ENCODE data around the gene LAMA4.

Gene LAMA4

DNA sequence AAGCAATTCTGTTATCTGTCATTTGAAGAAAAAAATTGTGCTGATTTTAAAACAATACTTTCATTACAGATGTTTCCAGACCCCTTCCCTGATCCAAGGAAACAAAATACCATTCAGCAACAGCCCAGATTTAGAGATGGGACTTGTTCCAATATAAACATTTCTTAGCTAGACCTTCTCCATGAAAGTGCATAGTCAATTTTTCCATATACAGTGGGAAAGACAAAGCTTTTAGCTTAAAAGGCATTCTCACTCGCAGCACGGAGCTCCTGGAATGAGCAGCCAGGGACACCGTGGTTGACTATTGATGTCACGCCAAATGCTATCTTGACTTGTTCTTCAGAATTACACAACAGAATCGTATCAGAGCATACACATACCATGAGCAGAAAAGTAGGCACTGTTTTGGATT, 21.5 kb downstream of the LAMA4 start:
- no peaks in the 10 kb centered on the region for H3K36me3 ChIP-seq (ENCODE audit: control insufficient read depth, insufficient read depth, low read length)
- H3K4me3 ChIP-seq (ENCODE audit: low read length): no peak overlapping the region
- no peaks in the 10 kb centered on the region for H3K4me1 ChIP-seq (ENCODE audit: control insufficient read depth, insufficient read depth, low read length)
- no peaks in the 10 kb centered on the region for H3K27me3 ChIP-seq (ENCODE audit: control insufficient read depth, insufficient read depth, low read length)
- H3K9ac ChIP-seq (ENCODE audit: low read length): no peak overlapping the region
- H3K9me3 ChIP-seq (ENCODE audit: control insufficient read depth, low read length): no peaks in the 10 kb centered on the region

DNA sequence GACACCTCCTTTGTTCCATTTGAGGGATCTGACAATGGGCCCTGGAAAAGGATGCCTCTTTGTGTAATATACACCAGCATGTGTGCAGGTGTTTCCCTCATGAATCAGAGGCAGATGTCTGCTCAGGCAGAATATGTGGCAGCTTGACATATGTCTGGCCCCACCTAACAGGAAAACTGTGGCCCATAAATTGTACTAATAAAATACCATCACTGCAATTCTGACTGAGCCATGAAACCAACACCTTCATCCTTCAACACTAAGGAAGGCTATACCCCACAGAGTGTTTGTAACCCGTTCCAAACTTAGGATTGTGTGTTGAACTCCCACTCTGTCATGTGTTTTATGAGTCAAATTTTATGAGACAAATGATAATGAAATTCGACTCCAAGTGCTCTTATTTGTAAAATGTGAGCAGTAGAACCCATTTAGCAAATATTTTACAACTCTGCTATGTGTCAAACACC, 22.7 kb downstream of the LAMA4 start:
- Histone ChIP-seq H3K9me3 (ENCODE audit: control insufficient read depth, low read length) (no peaks in the 10 kb centered on the region), H3K36me3 (ENCODE audit: control insufficient read depth, insufficient read depth, low read length) (no peaks in the 10 kb centered on the region), H3K4me1 (ENCODE audit: control insufficient read depth, insufficient read depth, low read length) (no peaks in the 10 kb centered on the region), H3K27me3 (ENCODE audit: control insufficient read depth, insufficient read depth, low read length) (no peaks in the 10 kb centered on the region), H3K9ac (ENCODE audit: low read length) (no peak overlapping the region), H3K4me3 (ENCODE audit: low read length) (no peak overlapping the region)

DNA sequence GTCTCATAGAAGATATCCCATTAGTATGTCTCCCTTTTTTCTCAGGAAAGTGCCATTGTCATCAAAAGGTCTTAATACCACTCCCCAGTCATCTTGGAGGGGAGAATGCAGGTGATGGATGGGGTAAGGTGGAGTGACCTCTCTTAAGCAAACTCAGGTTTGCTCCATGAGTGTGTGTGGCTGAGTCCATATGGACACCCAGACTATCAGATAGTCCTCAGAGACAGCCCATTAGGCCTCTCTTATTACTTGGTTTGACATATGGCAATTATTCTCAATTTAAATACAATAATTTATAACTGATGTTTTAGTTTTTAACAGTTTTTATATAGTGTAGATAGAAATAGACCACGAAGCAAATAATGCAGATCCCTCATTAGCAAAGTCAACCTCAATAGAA, 23.2 kb downstream of the LAMA4 start:
- H3K27me3 ChIP-seq (ENCODE audit: control insufficient read depth, insufficient read depth, low read length): no peaks in the 10 kb centered on the region
- no peak overlapping the region for H3K4me3 ChIP-seq (ENCODE audit: low read length)
- H3K9ac ChIP-seq (ENCODE audit: low read length): no peak overlapping the region
- no peaks in the 10 kb centered on the region for H3K9me3 ChIP-seq (ENCODE audit: control insufficient read depth, low read length)
- no peaks in the 10 kb centered on the region for H3K36me3 ChIP-seq (ENCODE audit: control insufficient read depth, insufficient read depth, low read length)
- H3K4me1 ChIP-seq (ENCODE audit: control insufficient read depth, insufficient read depth, low read length): no peaks in the 10 kb centered on the region

DNA sequence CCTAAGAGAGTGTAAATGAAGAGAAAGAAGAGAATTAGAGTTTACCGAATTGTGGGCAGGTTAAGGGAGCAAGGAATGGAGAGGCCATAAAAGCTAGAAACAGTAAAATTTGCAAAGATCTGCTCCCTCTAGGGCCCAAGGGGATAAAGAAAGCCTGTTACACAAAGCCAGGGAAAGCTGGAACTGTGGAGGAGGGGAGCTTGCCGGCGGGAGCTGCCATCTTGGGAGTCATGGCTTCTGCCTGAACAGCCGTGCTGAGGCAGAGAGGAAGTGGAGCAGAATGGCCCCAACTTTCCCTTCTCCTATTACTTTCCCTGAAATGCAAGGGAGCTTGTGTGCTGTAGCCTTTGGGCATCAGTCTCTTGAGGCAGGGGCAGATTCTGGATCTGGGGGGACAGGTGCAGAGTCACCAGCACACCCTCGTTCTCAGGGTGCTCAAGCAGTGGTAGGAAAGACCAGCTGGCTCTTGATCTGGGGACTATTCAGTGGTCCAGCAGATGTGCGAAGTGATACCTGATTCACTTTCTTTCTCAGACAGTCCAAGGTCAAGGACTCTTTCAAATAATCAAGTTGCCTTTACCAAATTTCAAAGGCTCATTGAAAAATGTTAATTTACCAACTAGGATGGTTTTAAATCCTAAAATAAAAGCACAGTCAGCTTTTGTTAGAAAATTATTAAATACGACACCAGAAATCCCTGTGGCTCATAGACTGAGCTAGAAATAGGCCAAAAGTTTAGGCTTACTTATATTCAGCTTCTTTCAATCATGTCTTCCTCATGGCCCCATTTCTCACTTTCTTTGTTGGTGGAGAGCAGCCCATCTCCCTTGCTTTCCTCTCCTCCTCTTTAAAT, 25.7 kb downstream of the LAMA4 start:
- Histone ChIP-seq H3K9me3 (ENCODE audit: control insufficient read depth, low read length) (no peaks in the 10 kb centered on the region), H3K4me1 (ENCODE audit: control insufficient read depth, insufficient read depth, low read length) (no peaks in the 10 kb centered on the region), H3K27me3 (ENCODE audit: control insufficient read depth, insufficient read depth, low read length) (no peaks in the 10 kb centered on the region)

DNA sequence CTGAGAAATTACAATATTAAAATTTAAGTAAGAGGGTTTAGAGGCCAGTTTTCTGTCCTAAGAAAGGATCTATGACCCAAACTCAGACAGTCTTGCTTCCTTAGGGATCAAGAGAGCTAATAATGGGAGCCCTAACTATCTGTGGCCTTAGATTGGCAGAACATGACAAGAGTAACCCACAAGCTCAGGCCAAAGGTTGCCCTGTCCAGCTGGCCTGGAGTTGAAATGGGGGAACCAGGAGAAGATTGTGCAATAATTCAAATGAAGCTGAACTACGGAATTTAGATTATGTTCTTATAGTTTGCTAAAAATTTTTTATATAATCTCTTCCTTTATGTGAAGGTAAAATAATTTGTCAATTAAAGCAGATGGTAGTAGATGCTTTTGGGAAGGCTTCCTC, 26.4 kb downstream of the LAMA4 start:
- no peaks in the 10 kb centered on the region for H3K9me3 ChIP-seq (ENCODE audit: control insufficient read depth, low read length)
- H3K4me3 ChIP-seq (ENCODE audit: low read length): no peak overlapping the region
- H3K9ac ChIP-seq (ENCODE audit: low read length): no peak overlapping the region
- H3K4me1 ChIP-seq (ENCODE audit: control insufficient read depth, insufficient read depth, low read length): no peaks in the 10 kb centered on the region
- no peaks in the 10 kb centered on the region for H3K36me3 ChIP-seq (ENCODE audit: control insufficient read depth, insufficient read depth, low read length)
- no peaks in the 10 kb centered on the region for H3K27me3 ChIP-seq (ENCODE audit: control insufficient read depth, insufficient read depth, low read length)

More for the DNA sequence above, 25.7 kb downstream of the LAMA4 start:
- no peak overlapping the region for H3K4me3 ChIP-seq (ENCODE audit: low read length)
- H3K36me3 ChIP-seq (ENCODE audit: control insufficient read depth, insufficient read depth, low read length): no peaks in the 10 kb centered on the region
- H3K9ac ChIP-seq (ENCODE audit: low read length): no peak overlapping the region

DNA sequence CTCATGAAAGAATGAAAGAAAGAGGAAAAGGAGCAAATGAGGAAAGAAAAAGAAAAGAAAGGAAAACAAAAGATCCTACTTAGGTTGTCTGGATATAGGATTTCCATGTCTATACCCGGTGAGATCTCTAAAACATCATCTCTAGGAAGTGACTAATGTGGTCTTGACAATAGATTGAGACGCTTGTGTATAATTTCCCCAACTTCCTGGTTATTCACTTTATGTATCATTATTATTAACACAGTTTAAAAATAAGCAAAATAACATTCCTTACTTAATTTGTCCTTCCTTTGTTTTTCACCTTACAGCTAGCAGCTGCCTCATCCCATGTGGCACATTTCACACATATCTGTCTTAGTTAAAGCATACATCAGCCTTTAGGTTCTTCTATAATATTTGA, 27.0 kb downstream of the LAMA4 start:
- Histone ChIP-seq H3K27me3 (ENCODE audit: control insufficient read depth, insufficient read depth, low read length) (no peaks in the 10 kb centered on the region), H3K4me1 (ENCODE audit: control insufficient read depth, insufficient read depth, low read length) (no peaks in the 10 kb centered on the region), H3K9ac (ENCODE audit: low read length) (no peak overlapping the region)

DNA sequence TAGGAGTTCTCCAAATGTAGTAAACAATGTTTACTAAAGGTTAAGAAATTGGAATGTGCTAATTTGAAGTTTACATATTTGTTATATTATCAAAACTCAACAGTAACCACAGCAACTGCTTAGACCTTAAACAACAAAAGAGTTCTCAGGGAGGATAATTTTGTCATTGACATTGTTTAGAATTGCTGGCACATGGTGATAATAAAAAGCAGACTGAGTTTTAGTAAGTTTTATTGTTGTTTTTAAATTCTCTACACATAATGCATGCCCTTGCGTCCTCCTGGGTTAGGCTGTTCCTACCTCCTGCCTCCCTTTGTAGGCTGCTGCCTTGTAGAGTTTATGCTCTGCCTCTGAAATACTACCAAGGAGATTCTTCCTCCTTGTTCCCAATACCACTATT, 28.7 kb downstream of the LAMA4 start:
- no peaks in the 10 kb centered on the region for H3K4me1 ChIP-seq (ENCODE audit: control insufficient read depth, insufficient read depth, low read length)

More for the DNA sequence above, 27.0 kb downstream of the LAMA4 start:
- Histone ChIP-seq H3K36me3 (ENCODE audit: control insufficient read depth, insufficient read depth, low read length) (no peaks in the 10 kb centered on the region), H3K4me3 (ENCODE audit: low read length) (no peak overlapping the region), H3K9me3 (ENCODE audit: control insufficient read depth, low read length) (no peaks in the 10 kb centered on the region)

DNA sequence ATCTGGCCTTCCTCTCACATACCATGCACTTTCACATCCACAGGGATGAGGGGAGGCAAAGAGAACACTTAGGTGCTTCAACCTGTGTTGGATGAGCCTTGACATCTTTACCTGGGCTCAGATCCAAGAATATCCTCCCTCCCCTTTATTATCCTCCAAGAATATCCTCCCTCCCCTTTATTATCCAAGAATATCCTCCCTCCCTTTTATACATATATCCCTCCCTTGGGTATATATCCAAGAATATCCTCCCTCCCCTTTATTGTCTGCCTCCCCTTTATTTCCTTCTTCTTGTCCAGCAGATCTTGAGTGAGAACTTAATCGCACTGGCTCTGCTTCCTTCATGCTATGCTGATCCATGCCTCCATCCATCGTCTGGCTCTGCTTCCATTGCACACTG, 30.3 kb downstream of the LAMA4 start:
- no peaks in the 10 kb centered on the region for H3K9me3 ChIP-seq (ENCODE audit: control insufficient read depth, low read length)
- H3K4me3 ChIP-seq (ENCODE audit: low read length): no peak overlapping the region
- H3K36me3 ChIP-seq (ENCODE audit: control insufficient read depth, insufficient read depth, low read length): no peaks in the 10 kb centered on the region
- no peaks in the 10 kb centered on the region for H3K4me1 ChIP-seq (ENCODE audit: control insufficient read depth, insufficient read depth, low read length)
- H3K9ac ChIP-seq (ENCODE audit: low read length): no peak overlapping the region
- H3K27me3 ChIP-seq (ENCODE audit: control insufficient read depth, insufficient read depth, low read length): no peaks in the 10 kb centered on the region

More for the DNA sequence above, 28.7 kb downstream of the LAMA4 start:
- no peaks in the 10 kb centered on the region for H3K27me3 ChIP-seq (ENCODE audit: control insufficient read depth, insufficient read depth, low read length)
- no peak overlapping the region for H3K4me3 ChIP-seq (ENCODE audit: low read length)
- H3K9ac ChIP-seq (ENCODE audit: low read length): no peak overlapping the region
- H3K9me3 ChIP-seq (ENCODE audit: control insufficient read depth, low read length): no peaks in the 10 kb centered on the region
- H3K36me3 ChIP-seq (ENCODE audit: control insufficient read depth, insufficient read depth, low read length): no peaks in the 10 kb centered on the region

DNA sequence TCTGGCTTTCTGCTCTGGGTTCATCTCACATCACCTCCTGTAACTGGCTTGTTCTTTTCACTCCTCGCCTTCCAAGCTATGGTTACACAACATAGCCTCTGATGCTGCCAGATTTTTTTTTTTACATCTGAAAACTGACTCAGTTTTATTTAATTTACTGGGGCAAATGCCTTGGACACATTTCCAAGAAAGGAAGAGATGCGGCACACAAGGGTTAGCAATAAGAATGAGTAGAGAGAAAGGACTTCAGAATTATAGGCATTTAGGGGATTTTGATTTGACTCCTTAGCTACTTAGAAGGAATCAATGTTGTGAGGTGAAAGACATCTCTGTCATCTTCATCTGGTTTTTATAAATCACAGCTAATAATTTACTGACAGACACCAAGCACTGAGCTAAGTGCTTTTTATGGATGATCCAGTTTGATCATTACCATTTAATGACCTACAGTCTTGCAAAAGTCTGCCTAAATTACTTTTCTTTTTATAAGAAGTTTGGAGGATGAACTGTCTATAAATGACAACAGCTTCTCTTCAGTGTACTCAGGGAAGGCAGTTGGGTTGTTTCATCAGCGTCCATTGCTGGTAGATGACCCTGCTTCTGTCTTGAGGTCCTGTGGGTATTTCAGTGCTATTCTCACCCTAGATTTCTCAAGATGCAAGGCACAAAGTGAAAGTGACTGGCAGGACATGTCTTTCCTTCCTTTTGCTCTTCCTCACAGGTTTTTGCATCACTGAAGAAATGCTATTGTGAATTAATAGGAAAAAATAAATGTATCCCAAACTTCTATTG, 31.1 kb downstream of the LAMA4 start:
- Histone ChIP-seq H3K4me3 (ENCODE audit: low read length) (no peak overlapping the region), H3K9me3 (ENCODE audit: control insufficient read depth, low read length) (no peaks in the 10 kb centered on the region), H3K9ac (ENCODE audit: low read length) (no peak overlapping the region), H3K36me3 (ENCODE audit: control insufficient read depth, insufficient read depth, low read length) (no peaks in the 10 kb centered on the region), H3K4me1 (ENCODE audit: control insufficient read depth, insufficient read depth, low read length) (no peaks in the 10 kb centered on the region), H3K27me3 (ENCODE audit: control insufficient read depth, insufficient read depth, low read length) (no peaks in the 10 kb centered on the region)

DNA sequence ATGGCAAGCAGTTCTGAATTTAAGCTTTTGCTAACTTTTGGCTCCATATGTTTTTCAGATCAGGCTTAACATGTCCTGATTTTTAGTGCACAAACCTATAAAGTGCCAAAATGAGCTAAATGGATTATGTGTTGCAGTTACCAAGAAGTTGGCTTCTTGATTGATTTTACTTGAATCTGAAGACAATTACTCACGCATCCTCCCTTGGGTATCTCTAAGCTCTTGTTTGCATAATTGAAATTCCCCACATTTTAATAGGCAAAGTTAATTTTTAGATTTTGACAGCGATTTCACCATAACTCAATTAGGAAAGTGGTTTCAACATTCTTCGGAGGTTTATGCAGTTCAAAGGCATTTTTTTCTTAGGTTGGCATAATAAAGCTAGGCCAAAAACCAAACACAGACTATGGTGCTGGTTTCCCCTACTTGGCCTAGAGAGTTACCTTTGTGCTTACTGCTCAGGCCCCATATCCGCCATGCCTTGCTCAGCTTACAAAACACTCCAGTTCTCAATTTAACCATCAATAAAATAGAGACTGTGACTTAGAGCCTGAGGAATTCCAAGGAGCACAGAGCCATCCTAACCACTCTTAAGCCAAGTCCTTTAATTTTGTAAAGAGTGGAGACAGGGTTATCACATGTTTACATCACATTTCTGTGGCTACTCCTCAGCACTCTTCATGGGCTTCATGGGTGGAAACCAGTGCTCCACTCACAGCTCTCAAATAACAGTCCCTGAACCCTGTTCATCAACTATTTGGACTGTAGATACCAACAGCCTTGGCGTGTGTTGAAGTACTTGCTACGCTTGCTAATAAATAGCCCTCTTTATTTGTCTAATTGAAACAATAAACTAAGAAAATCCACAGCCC, 32.1 kb downstream of the LAMA4 start:
- Histone ChIP-seq H3K36me3 (ENCODE audit: control insufficient read depth, insufficient read depth, low read length) (no peaks in the 10 kb centered on the region), H3K9ac (ENCODE audit: low read length) (no peak overlapping the region), H3K4me3 (ENCODE audit: low read length) (no peak overlapping the region), H3K27me3 (ENCODE audit: control insufficient read depth, insufficient read depth, low read length) (no peaks in the 10 kb centered on the region), H3K4me1 (ENCODE audit: control insufficient read depth, insufficient read depth, low read length) (no peaks in the 10 kb centered on the region), H3K9me3 (ENCODE audit: control insufficient read depth, low read length) (no peaks in the 10 kb centered on the region)

DNA sequence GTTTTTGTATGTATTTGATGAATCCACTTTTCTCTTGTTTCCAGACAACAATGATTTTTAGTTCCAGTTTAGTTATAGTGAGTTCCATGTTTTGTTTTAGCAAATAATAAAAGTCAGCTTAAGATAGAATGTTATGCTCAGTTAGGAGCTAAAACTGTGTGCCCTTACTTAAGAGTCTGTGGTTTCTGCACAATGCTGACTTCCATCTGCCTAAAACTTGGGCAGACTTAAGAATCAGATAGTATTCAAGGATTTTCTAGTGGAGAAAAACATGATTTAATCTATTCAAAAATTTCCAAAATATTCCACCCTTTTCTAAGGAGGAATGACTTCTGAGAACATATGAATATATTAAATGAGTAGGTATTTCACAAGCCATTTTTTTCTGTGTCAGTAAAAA, 32.8 kb downstream of the LAMA4 start:
- H3K27me3 ChIP-seq (ENCODE audit: control insufficient read depth, insufficient read depth, low read length): no peaks in the 10 kb centered on the region
- no peak overlapping the region for H3K9ac ChIP-seq (ENCODE audit: low read length)
- H3K4me3 ChIP-seq (ENCODE audit: low read length): no peak overlapping the region
- H3K36me3 ChIP-seq (ENCODE audit: control insufficient read depth, insufficient read depth, low read length): no peaks in the 10 kb centered on the region
- no peaks in the 10 kb centered on the region for H3K4me1 ChIP-seq (ENCODE audit: control insufficient read depth, insufficient read depth, low read length)
- H3K9me3 ChIP-seq (ENCODE audit: control insufficient read depth, low read length): no peaks in the 10 kb centered on the region
